Stimulated activated CD4-positive, alpha-beta T cell treated with anti-CD3 and anti-CD28 coated beads, Interleukin-4, amount 100 ng/mL, for 1 hour (primary cell): Measurements from ENCODE around the gene CALML3.
A peak's percentile ranks its signal among the peaks of the same experiment; 100 is the strongest.

ENCODE experiments used
- DNase-seq: peaks from one replicate; pipeline ENCODE4 v3.0.0-alpha.2; 2020

Gene CALML3

DNA sequence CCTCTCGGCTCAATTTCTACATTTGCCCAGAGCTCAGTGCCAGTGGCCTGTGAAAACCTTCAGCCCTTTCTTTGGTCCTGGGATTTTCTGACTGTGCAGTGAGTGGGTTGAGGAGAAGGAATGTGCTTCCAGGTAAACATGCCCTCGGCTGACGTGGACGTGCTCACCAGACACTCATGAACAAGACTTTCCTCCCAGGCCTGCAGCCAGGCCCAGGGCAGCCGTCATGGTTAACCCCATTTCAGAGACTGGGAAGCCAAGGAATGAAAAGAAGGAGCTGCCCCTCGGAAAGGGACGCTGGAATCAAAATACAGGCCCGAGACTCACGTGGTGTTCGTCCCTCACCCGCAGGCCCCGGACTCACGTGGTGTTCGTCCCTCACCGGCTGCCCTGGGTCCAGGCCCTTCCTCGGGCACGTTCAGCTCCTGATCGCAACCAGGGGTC lies 16.6 kb upstream of the CALML3 start:
- no peak for DNase-seq

DNA sequence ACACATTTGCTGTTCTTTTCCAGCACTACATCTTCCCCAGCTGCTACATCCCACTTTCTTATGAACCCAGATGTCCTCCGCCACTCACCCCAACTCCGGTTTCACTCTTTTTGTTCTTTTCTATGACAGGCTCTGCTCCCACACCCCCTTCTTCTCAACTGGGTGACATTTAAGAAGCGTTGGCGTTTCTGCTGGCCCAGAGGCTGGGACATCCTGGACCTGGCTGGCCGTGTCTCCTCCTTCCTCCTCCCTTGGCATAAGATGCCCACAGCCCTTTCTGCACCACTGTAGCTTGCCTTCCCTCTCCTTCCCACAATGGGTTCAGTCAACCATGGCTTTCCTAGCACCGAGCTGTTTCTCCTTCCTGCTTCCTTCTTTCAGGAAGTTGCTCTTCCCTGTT lies 16.0 kb upstream of the CALML3 start:
- no peak for DNase-seq

DNA sequence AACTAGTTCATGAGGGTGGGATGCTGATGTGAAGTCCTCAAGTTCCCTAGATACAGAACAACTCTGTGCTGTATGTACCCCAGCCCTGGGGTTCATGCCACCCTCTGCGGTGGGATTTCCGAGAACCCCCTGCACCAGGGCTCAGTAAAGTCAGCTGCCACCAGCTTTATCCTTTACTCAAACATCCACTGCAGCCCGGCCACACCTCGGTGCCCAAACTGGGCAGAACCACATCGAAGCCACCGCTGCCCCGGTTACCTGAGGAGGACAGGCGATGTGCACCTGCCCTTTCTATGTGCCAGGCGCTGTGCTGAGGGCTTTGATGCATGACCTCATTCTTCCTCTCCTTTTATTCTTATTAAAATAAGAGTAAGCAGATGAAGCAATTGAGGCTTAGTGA lies 15.5 kb upstream of the CALML3 start:
- DNase-seq = no peak

DNA sequence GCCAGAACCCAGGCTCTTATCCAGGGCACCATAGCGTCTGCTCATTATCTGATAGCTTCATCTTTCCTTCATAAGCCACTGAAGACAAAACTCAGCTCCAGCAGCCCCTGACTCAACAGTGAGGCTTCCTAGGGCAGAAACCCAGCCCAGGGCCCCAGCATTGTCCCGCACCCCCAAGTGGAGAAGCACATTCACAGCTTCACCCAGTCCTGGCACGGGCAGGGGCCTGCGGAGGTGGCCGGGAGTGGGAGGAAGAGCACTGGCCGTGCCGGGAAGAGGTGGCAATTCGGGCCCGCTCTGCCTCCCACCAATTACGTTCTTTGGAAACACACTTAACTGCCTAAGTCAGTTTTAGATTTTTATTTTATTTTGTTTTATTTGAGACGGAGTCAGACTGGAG lies 15.1 kb upstream of the CALML3 start:
- no peak for DNase-seq

DNA sequence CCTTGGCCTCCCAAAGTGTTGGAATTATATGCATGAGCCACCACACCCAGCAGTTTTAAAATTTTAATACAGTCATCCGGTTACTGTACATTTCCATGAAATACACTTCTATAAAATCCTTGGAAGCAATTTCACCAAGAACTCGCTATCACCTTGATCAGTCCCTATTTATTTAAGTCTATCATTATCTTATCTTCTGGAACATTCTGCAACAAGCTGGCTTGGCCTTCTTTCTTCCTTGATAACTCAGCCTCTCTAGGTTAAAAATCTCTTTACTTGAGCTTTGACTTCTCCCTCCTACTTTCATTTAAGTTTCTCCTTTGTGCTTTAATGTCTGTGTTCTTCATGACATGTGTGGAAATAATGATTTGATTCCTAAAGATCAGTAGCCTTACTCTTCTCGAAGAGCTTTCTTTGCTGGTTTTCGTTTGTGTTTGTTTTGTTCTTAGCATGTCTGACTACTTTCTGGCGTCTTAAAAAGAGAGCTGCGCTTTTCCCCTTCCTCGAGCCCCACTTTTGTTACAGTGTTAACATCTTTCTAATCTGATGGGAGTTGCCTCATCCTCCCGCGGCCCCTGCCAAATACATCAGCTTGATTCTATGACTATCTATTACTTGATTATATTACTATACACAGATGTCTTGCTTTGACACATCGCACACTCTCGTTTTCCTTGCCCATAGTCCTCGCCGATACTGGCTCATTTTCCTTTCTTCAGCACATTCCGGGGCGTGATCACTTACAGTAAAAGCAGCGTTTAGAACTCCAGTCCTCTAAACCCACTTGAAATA lies 14.3 kb upstream of the CALML3 start:
- no peak for DNase-seq

DNA sequence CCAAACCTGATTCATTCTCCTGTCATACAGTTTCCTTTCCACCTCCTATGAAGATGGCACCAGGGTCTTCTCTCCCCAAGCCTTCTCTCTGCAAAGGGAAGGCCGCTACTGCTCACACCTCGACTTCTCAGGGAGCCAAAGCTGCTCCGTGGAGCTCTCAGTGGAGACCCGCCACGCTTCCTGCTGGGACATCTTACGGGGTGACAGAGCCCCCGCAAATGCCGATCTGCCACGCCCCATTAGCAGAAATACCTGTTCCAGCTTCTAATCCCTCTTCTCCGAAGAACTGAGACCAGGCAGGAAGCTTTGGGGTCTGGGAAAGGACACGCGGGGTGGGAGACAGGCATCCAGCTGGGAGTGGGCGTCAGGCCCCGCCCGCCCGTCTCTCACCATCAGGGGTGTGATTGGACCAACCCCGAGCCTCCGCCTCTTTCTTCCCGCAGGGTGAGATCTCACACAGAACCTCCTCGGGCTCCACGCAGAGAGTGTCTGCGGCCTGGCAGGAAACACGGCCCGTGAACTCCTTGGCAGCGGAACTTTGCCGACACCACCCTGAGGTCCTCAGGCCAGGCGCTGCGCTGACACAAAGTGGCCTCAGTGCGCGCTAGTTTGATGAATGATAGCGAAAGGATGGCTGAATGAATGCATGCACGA lies 13.4 kb upstream of the CALML3 start:
- DNase-seq = no peak

DNA sequence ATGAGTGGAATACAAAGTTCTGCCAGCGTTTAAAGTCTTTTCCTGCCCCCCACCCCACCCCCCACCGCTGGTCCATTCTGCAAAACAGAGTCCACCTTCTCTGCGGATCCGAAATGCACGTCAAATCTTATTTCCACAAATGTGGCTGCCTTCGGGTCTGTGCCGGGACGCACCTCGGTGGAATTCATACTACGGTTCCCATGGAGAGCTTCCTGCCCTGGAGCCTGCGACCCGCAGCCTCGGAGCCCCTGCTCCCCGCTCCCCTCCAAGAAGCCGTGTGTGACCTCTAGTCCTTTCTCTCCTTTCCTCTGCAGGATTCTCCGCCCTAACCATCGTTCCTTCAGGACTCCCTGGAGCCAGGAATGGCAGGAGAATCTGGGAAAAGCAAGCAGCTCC lies 12.9 kb upstream of the CALML3 start:
- DNase-seq = no peak

DNA sequence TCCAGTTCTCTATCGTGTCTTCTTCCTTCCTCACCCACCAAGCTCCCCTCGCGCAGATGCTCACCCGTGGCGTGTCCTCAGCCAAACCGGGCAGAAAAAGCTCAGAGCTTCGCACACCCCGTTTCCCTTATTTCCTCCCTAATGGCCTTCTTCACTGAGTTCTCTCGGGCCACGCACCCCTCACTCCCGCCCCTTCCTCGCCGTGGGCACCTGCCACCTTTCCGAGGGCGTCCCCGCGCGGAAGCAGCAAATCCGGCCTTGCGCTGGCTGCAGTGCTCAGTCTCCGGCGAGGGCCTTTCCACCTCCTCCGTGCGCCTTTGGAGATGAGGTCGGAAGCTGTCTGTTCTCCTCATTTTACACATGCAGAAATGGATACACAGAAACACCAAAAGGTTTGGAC lies 12.4 kb upstream of the CALML3 start:
- DNase-seq = no peak

DNA sequence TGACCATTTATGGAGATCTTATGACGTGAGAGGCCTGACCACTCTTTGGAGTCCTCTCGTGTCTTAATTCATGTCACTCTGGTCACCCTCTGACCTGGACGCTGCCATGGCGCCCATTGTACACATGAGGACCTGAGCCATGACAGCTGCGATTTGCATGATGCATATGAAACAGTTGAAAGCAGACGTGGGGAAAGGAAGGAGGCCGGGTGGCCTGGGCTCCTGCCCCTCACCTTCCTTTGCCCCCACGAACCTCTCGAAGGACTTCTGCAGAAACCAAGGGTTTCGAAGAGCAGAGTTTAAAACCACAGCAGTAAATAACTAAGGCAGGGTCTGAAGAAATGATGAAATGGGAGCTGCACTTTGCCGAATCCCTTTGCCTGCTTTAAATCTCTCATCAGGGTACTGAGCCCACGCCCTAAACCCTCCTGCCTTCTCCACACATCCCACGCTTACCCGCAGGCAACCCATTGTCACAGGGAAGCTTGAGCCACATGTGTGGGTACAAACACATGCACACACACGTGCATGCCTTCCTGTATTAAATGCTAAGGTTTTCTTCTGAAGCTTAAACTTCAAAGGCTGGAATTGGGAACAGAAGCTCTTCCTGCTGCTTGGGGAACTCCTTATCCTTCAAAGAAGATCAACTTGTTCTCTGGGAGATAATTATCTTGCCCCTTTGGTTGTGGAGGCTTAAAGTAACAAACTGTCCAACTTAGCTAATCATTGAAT lies 11.7 kb upstream of the CALML3 start:
- DNase-seq = peak; percentile 16

DNA sequence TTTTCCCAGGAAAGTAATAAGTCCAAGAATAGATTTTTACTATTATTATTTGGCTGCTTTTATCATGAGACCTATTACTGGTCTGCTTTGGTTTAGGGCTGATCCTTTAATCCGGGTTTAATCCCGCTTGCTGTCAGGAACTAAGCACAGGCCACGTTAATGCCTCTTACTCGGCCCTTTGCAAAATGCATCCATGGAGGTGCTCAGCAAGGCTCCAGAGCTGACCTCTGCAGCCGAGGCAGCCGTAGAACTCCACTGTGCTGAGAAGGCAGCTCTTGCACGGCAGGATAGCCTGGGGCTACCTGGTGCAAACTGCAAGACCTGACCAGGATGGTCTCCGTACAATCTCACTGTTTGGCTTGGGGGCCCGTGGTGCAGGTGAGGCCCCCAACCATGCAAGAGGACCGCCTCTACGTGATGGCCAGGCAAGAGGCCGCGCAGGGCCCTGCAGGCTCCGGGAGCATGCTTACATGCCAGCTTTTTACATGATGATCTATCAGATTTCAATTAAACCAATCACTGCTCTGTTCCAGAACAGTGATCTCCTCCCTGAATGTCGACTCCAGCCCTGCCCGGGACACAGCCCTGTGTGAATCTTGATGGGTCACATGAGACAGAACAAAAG lies 10.4 kb upstream of the CALML3 start:
- no peak for DNase-seq

DNA sequence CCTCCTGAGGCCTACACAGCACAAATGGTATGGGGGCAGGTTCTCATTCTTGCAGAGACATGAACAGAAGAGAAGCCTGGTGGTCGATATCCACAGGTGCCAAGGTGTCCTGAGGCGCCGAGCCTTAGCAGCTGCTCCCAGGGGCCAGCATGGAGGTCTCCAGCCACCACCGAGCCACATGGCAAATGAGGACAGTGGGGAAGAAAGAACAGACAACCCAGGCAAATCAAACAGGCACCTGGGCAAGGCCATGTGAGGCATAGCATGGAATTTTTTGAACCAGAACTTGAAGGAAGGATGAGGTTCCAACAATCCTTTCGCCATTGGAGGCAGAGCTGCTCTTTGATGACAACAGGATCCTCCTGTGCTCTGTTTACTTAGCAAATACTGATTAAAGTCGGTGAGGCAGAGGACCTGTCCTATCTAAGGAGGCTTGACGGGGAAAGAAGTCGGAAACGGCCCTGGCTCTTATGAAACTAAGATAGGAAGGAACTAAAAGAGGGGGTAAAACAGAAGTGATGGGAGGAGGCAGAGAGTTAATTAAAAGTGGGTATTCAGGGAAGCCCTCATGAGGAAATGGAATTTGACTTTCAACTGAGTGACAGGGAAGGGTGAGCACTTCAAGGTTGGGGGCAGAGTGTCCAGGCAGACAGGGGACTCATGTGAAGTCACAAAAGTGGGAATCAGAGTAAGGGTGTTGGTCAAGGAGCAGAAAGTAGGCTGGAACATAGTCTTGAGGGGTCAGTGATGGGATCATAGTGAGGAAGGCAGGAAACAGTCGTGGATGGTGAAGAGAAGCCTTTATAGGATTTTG lies 8.6 kb upstream of the CALML3 start:
- DNase-seq = no peak

DNA sequence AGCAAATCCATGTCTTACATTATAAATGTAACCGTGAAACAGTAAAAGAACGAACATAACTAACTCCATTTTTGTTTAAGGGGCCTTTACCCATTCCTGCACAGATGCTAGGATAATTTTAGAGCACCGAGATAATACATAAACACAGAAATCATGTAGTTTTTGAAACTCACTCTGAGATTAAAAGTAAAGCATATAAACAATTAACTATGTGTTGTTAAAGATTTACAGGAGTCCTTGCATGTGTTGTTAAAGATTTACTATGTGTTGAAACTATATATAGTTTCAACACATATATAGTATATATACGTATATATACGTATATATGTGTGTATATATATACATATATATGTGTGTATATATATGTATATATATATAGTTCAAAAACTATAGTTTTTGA lies 7.2 kb upstream of the CALML3 start:
- DNase-seq = no peak

DNA sequence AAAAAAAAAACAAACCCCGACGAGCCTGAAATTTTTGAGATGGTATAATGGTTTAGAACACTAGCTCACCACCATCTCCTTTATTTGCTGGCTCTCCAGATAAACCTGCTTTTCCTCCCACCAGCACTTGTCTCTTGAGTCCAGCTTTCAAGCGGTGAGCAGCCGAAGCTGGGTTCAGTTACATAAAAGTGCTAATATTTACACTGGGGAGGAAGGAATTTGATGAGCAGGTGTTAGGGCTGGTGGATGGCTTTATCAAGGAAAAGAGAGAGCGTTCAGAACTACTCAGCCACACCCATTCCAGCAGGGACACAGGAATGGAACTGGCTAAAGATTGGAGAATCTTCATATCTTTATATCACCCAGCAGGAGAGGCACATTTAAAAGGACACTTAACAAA lies 6.6 kb upstream of the CALML3 start:
- no peak for DNase-seq

DNA sequence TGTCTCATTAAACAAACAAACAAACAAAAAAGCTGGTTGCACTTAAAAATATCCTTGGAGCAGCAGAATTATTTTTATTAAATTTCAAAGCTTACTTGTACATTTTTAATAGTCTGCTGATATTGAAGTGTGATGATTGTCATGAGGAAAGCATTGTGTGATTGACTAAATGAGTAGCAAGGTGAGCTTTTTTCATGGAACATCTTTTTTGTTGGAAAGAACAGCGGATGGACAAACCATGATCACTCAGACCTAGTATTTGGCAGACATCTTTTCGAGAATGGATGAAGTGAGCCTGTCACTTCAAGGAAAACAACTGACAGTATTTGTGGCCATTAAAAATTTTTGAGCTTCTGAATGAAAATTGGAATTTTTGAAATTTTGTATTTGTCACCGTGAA lies 5.7 kb upstream of the CALML3 start:
- DNase-seq = no peak

DNA sequence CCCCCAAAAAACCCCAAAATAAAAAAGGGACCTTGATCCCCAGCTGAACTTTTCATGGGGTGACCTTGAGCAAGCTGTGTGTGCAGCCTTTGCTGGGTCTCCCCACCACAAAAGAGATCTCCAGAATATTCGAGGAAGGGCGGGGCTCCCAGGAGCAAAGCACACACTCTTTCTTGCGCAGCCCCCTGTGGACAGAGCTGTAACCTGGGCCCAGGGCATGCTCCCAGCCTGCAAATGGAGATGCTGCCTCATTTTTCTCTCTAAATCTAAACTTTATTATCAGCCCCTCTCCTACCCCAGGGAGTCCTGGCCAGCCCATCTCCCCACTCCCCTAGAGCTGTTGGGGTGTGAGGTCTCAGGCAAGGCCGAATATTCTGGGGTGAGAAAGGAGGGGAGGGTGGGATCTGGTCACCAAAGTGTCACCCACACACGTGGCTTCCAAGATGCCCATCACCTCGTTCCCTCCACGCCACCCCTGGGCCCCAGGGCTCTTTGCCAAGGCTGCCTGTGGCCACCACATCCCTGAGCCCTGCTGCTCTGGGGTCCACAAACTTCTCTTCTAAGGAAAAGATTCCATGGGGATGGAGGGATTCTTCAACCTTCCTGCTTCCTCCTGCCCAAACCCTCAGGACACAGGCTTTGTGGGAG lies 1.7 kb upstream of the CALML3 start:
- DNase-seq = no peak

DNA sequence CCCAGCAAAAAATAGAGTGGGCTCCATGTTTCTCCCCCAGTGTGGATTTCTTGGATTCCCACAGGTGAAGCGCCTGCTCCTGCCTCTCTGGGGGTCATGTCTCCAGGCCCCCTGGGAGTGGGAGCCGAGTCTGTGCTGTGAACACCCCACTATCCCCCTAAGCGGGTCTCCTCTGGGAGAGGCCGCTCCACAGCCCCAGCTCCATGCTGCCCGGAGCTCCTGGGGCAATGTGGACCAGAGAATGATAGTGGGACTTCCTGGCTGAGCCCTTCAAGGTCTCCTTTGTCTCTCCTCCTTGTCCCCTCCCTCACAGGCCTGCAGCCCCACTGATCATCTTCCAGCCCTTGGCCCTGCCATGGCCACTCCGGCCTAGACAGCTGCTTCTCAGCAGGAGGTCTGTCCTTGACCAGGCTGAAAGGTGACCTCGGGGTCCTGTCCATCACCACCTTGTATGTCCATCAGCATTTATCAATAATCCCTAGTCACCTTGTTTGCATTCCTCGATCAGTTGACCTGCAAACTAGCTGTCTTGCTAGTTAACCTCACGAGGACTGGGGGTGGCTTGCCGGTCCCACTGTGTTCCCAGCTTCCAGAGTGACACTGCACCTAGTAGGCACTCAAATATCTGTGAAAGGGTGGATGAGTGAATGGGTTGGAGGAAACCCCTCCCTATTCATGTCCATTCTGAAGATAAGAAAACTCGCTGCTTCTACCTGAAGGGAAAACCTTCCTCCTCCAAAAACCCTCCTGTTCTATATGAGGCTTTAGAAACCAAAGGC lies 776 bp upstream of the CALML3 start:
- no peak for DNase-seq

DNA sequence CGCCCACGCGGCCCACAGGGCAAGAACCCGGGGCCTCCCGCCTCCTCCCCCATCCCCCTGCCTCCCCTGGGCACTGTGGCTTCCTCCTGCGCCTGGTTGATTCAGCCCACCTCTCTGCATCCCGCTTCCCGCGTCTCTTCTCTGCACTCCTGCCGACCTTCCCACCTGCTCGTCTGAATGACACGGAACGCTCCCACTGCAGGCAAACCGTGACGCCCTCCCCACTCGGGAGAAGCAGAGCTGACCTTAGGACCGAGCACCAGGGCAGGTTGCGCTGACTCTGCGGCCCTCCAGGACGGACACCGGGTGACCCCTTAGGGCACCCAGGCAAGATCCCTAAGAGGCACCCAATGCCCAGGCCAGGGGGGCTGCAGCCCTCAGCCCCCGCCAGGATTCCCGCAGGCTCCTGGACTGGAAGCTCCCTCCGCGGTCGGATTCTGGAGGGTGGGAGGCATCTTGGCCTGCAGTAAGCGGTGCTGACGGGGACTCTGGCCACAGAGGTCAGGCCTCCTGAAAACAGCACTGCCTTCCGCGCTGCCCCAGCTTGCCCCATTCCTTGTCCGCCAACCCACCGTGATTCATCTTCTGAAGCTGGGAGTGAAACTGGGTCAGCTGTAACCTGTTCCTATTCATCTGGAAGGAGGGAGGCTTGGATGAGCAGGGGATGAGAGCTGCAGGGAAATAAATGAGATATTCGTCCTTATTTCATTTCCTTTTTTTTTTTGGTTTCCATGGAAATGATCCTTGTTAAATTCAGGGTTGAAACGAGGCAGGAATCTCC lies 990 bp downstream of the CALML3 start:
- no peak for DNase-seq

DNA sequence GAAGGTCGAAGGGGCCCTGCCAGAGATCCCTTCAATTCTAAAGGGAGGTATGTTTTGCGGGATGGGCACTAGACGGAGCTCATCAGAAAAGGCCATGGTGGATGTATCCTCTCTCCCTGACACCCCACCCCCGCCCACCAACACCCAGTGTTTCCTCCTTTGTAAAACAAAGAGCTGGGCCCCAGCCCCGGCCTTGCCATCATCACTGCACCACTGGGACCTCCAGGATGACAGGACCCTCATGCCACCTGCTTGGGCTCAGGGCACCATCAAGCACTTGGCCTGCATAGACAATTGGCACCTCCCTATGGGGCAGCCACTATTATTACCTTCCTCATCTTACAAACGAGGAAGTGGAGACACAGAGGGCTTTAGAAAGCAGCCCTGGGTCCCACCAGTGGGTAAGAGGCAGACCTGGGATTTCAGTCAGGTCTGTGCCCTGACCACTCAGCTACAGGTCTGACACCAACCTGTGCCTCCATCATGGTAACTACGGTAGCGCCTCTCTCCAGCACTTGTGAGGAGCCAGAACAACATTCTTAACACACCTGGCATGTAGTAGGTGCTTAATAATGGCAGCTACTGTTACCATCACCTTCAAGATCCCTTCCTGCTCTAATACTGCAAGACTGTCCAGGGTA lies 2.0 kb downstream of the CALML3 start:
- no peak for DNase-seq

DNA sequence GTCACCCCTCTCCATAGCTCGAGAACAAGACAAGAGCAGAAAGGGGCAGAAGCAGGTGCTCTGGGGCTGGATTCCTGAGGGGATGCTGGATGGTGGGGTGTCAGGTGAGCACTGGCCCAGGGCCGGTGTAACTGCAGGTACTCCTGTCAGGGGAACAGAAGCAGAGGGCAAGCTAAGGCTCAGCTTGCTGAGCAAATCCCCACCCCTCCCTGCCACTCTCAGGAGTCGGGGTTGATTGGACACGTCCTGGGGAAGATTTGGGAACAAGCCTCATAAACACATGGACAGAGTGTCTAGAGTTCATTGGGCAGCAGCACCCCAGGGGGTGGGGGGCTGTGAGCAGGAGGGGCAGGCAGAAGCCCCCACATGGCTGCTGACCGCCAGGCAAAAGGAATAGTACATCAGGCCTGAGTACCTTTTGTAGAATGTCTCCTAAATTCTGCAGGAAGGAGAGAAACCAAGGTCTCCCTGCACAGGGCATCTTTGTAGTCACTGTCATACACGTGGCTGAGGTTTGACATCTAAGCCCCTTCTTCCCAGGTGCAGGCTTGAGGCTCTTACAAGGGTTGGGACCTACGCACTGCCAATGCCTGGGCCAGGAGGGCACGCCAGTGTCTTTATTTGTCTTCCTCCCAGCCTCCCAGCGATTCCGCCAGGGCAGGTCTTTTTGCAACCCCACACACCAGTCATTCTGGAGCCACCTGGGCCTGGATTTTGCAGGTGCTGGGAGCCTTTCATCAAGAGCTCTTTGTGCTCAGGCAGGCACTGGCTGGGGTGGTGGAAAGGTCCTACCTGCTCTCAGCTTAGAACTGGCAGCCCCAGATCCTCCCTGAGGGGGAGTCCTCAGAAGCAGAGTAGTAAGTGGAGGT lies 2.8 kb downstream of the CALML3 start:
- no peak for DNase-seq
